Fibroblast of mammary gland (primary cell): ENCODE data around the gene STAU1.
"Not testable (repeated sequence)": the region's sequence is repeated elsewhere in the genome, so short reads cannot be mapped to it uniquely, and the experiment has no call there.

Experiments
- DNase-seq: peaks from one replicate; pipeline ENCODE4 v3.0.0-alpha.2; 2010; ENCODE audit warnings: low read depth
- H3K4me3 ChIP-seq: 2 replicates; pipeline ENCODE4 v1.5.1; 2011; ENCODE audit warnings: low read depth, mild to moderate bottlenecking, low read length, moderate library complexity; ENCODE audit not compliant: control insufficient read depth
- TF ChIP-seq, protein P1 (sequence below): conservative IDR thresholded peaks from 2 replicates; pipeline ENCODE4 v1.5.1; 2011; ENCODE audit warnings: low read depth, low read length, inconsistent platforms; ENCODE audit not compliant: control insufficient read depth, insufficient read depth

STAU1 gene

DNA sequence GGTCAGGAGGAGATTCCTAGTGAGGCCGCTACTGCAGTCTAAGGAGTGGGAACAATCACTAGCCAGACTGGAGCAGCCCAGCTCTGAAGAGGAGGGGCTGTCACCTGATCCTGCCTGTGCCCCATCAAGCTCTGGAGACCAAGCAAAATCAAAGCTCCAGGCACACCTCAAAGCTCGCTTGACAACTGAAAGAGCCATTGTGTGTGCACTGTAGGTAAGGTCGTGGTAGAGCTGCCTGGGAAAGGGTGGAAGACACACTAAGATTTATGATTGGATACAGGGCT is 83.8 kb downstream of the STAU1 start:
- no peak for DNase-seq
- TF ChIP-seq, protein P1, sequence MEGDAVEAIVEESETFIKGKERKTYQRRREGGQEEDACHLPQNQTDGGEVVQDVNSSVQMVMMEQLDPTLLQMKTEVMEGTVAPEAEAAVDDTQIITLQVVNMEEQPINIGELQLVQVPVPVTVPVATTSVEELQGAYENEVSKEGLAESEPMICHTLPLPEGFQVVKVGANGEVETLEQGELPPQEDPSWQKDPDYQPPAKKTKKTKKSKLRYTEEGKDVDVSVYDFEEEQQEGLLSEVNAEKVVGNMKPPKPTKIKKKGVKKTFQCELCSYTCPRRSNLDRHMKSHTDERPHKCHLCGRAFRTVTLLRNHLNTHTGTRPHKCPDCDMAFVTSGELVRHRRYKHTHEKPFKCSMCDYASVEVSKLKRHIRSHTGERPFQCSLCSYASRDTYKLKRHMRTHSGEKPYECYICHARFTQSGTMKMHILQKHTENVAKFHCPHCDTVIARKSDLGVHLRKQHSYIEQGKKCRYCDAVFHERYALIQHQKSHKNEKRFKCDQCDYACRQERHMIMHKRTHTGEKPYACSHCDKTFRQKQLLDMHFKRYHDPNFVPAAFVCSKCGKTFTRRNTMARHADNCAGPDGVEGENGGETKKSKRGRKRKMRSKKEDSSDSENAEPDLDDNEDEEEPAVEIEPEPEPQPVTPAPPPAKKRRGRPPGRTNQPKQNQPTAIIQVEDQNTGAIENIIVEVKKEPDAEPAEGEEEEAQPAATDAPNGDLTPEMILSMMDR, result no peak
- H3K4me3 ChIP-seq, result no peak overlapping the region

DNA sequence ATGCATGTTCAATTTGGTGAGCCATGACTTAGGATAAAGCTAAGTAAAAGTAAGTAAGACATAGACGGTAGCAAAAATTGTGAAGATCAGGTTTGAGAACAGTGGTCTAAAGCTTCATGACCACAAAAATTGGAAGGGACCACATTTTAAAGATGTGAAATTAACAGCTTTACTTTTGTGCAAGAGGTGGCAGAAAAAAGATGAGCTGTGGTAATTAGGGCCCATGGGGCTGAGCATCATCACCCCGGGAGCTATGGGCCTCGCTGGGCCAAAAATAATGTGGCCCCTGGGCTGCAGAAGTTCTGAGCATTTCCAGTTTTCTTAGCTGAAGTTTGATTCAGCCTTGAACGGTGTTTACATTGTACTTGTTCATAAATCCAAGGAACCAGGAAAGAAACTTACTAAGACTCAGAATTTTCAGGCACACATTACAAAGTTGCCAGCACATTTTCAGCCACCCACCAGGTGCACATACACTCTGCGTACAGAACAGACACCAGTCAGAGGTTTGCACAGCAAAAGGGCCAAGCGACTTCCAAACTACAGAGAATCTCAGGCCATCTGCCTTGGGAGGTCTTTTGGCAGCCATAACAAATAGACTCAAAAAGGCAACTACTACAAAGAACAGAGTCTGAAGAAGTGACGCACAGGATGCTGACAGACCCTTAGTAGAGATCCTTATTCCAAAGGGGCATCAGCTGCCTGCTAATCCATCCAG is 84.3 kb downstream of the STAU1 start:
- TF ChIP-seq, protein P1, result no peak
- H3K4me3 ChIP-seq, result no peak overlapping the region
- DNase-seq, result no peak

DNA sequence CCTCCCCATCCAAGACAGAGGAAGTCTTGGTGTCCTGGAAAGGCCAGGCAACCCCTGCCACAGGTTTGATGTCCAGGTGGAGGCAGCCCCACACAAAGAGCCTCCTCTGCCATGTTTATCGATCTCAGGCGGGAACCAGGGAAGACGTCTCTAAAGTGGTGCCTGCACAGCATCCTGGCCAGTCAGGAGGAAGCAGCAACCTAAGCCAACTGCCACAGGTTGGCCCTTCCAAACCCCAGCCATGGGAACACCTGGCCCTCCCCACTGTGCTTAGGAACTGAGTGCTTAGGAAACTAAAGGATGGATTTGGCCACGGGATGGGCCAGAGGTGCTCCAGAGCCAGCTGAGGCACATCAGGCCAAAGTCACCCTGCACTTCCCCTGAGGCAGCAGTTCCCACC is 85.1 kb downstream of the STAU1 start:
- no peak for DNase-seq
- TF ChIP-seq, protein P1, result no peak
- H3K4me3 ChIP-seq, result no peak overlapping the region

DNA sequence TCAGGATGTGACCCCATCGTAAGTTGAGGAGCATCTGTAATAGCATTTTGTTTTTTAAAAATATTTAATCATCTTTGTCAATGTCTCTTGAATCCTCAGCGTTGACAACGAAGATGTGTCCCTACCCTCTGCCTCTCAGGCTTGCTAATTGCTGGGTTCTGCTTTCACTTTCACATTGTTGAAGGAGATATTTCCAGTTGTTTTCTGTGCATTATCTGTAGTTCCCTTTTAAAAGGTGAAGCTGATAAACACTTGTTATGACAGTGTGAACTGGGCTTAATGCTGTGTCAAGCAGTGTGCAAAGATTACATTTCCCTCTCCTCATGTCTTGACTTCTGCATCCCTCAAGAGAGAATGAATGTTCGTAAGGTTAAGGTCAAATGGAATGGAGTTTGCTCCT is 87.2 kb downstream of the STAU1 start:
- no peak for DNase-seq
- TF ChIP-seq, protein P1, result no peak
- no peak overlapping the region for H3K4me3 ChIP-seq

DNA sequence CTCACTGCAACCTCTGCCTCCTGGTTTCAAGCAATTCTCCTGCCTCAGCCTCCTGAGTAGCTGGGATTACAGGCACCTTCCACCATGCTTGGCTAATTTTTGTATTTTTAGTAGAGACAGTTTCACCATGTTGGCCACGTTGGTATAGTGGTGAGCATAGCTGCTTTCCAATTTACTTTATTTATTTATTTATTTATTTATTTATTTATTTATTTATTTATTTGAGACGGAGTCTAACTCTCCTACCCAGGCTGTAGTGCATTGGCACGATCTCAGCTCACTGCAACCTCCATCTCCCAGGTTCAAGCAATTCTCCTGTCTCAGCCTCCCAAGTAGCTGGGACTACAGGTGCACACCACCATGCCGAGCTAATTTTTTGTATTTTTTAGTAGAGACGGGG is 87.8 kb downstream of the STAU1 start:
- not testable (repeated sequence) for H3K4me3 ChIP-seq, DNase-seq

DNA sequence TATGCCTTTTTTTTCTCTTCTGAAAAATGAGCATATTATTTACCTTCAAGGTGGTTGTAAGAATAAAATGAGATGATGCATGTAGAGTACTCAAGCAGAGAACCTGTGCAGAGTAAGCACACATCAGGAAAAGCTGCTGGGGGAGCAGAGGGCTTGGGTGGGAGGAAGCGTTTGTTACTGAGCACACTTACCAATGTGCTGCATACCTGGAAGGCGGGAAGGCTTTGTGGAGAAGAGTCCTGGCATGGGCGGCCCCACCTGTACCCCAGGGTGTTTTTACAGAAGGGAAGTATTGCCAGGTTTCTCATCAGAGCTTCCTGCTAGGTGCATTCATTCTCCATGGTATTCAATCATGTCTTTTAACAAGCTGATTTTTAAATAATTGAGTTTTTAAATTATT is 89.1 kb downstream of the STAU1 start:
- TF ChIP-seq, protein P1, result no peak
- no peak for DNase-seq
- no peak overlapping the region for H3K4me3 ChIP-seq

DNA sequence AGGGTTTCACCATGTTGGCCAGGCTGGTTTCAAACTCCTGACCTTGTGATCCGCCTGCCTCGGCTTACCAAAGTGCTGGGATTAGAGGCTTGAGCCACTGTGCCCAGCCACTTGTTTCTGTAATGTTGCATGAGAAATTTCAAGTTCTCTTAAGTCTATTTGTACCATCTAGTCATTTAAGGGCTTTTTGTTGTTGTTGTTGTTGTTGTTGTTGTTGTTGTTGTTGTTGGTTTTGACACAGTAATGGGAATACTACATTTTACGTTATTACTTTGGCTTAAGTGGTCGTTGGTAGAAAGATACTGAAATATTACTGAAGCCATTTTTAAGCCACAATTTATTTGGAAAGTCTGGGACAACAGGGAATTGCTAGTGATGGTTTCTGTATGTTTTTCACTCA is 90.0 kb downstream of the STAU1 start:
- TF ChIP-seq, protein P1, result no peak
- DNase-seq, result no peak
- H3K4me3 ChIP-seq, result no peak overlapping the region

DNA sequence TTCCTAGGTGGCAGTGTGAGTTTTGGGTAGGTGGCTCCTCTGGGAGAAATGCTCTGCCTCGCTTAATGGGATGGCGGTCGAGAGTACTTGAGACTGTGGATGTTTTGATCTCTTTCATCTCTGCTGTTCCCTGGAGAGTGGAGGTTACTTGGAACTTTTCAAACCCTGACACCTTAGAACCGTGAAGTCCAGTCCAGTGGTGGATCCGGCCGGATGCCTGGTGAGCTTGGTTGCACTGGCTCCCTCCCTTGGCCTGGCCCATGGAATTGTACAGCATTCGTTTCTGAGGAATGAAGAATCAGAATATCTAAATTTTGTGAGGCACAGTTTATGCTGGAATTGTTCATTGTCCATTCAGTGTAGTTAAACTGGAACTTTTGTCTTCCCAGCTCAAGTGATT is 91.0 kb downstream of the STAU1 start:
- no peak overlapping the region for H3K4me3 ChIP-seq
- TF ChIP-seq, protein P1, result no peak
- DNase-seq, result no peak
